HepG2 (cell line): ENCODE results near the gene ATG16L1. TPM values are rescaled to one million over a fixed set of nuclear protein-coding genes. Genes with fewer than 3 reads are reported as not detected.

Source experiments
- ATAC-seq: fragments of 200-7000 bp; cut with Tn5 transposase; 3 replicates; pipeline ENCODE4 v1.9.1; 2020; ENCODE audit warnings: mild to moderate bottlenecking, moderate library complexity
- BruUV-seq: library from RNA; stranded (reverse); fragments of 400-500 nt; replicated peaks from 2 replicates; lab custom pipeline; 2021; lab: Mats Ljungman, UMichigan
- CTCF ChIA-PET: fragments of 300-600 bp; formaldehyde crosslinking; extraction: SDS; loops from one replicate; lab custom pipeline; 2021; ENCODE audit warnings: low total read pairs, inconsistent platforms, low intra/inter-chr PET ratio; lab: Yijun Ruan, JAX
- POLR2A ChIA-PET: fragments of 350-600 bp; sonication (Branson Sonifier 250); formaldehyde crosslinking; loops from one replicate; lab custom pipeline; 2020; ENCODE audit warnings: antibody characterized with exemption, inconsistent platforms; lab: Yijun Ruan, JAX
- DNase-seq: peaks from one replicate; pipeline ENCODE4 v3.0.0-alpha.2; 2015; ENCODE audit warnings: low spot score
- FAIRE-seq: peaks from 3 replicates; lab custom pipeline; 2011; peaks lifted over from hg19 to GRCh38; lab: Jason Lieb, UNC
- H2AFZ ChIP-seq: one replicate; pipeline ENCODE4 v1.6.1; 2011; ENCODE audit warnings: low read length, inconsistent platforms
- H3K27ac ChIP-seq: fragments of 300-600 bp; 3 replicates; pipeline ENCODE4 v1.8.0; 2011; ENCODE audit warnings: mixed run types, mild to moderate bottlenecking, mixed read lengths, low read length, inconsistent platforms; ENCODE audit not compliant: insufficient read depth; ENCODE audit errors: extremely low read length
- H3K27me3 ChIP-seq, 2 experiments: fragments of 200-600 bp in 1 of 2; 2 replicates in 1 of 2; 3 replicates in 1 of 2; pipeline versions ENCODE4 v1.6.0 to v1.8.0; 2011; ENCODE audit warnings: low read length in 2 of 2, mild to moderate bottlenecking in 2 of 2, moderate library complexity in 2 of 2, inconsistent platforms in 1 of 2; ENCODE audit not compliant: insufficient read depth in 2 of 2, control insufficient read depth in 1 of 2
- H3K36me3 ChIP-seq, 2 experiments: fragments of 200-600 bp in 1 of 2; replicated peaks in 1 of 2; 2 replicates in 1 of 2; 3 replicates in 1 of 2; pipeline versions ENCODE4 v1.5.1 to v1.8.0; 2011; ENCODE audit warnings: low read length in 2 of 2, inconsistent platforms in 1 of 2; ENCODE audit not compliant: insufficient read depth in 2 of 2, control insufficient read depth in 1 of 2
- H3K4me1 ChIP-seq: 2 replicates; pipeline ENCODE4 v1.5.1; 2012; ENCODE audit warnings: low read length, inconsistent platforms; ENCODE audit not compliant: insufficient read depth
- H3K4me2 ChIP-seq: 2 replicates; pipeline ENCODE4 v1.6.0; 2011; ENCODE audit warnings: low read depth, low read length, inconsistent platforms
- H3K4me3 ChIP-seq, 3 experiments: fragments of 200-600 bp in 1 of 3; sonication (generic), shearing (Covaris generic) in 1 of 3; replicated peaks in 1 of 3; 2 replicates each; pipeline ENCODE4 v1.5.1; 2011 to 2016; ENCODE audit warnings: low read length in 3 of 3, inconsistent platforms in 2 of 3, low read depth in 2 of 3, mild to moderate bottlenecking in 2 of 3, control low read depth in 1 of 3, mixed read lengths in 1 of 3; ENCODE audit not compliant: insufficient read depth in 1 of 3
- H3K79me2 ChIP-seq: one replicate; pipeline ENCODE4 v1.6.1; 2011; ENCODE audit warnings: low read length, inconsistent platforms; ENCODE audit not compliant: insufficient read depth
- H3K9ac ChIP-seq: 2 replicates; pipeline ENCODE4 v1.6.0; 2011; ENCODE audit warnings: mild to moderate bottlenecking, low read depth, low read length, inconsistent platforms; ENCODE audit not compliant: insufficient read depth
- H3K9me3 ChIP-seq: 2 replicates; pipeline ENCODE4 v1.5.1; 2012; ENCODE audit warnings: mild to moderate bottlenecking, low read length
- H4K20me1 ChIP-seq: 2 replicates; pipeline ENCODE4 v1.6.0; 2011; ENCODE audit warnings: inconsistent platforms, mild to moderate bottlenecking, low read length, moderate library complexity; ENCODE audit not compliant: insufficient read depth
- ARNT2 ChIP-seq: sonication (generic); formaldehyde crosslinking; IDR thresholded peaks from 2 replicates; pipeline ENCODE4 v1.8.0; 2022; ENCODE audit warnings: mild to moderate bottlenecking, low read depth, missing genetic modification reagents, moderate library complexity
- DNMT3B ChIP-seq: conservative IDR thresholded peaks from 2 replicates; pipeline ENCODE4 v1.6.1; 2016; ENCODE audit warnings: missing biosample characterization, control low read depth
- FOSL1 ChIP-seq: sonication (generic); formaldehyde crosslinking; IDR thresholded peaks from 2 replicates; pipeline ENCODE4 v1.9.0; 2021; ENCODE audit warnings: missing genetic modification reagents, borderline replicate concordance
- FOXO1 ChIP-seq: sonication (generic); formaldehyde crosslinking; IDR thresholded peaks from 2 replicates; pipeline ENCODE4 v1.4.0; 2020; ENCODE audit warnings: missing genetic modification reagents
- GFI1 ChIP-seq: sonication (generic); formaldehyde crosslinking; IDR thresholded peaks from 2 replicates; pipeline ENCODE4 v1.5.0; 2020; ENCODE audit warnings: missing genetic modification reagents, mild to moderate bottlenecking, borderline replicate concordance
- HNF1B ChIP-seq: sonication (generic); formaldehyde crosslinking; IDR thresholded peaks from 2 replicates; pipeline ENCODE4 v1.5.1; 2020; ENCODE audit warnings: mild to moderate bottlenecking, moderate library complexity, missing genetic modification reagents
- JUN ChIP-seq: sonication (generic); formaldehyde crosslinking; IDR thresholded peaks from 2 replicates; pipeline ENCODE4 v1.4.0; 2020; ENCODE audit warnings: mild to moderate bottlenecking, missing genetic modification reagents
- KMT2B ChIP-seq: IDR thresholded peaks from 2 replicates; pipeline ENCODE4 v1.6.1; 2016; ENCODE audit warnings: missing genetic modification reagents, missing compliant biosample characterization
- NFIC ChIP-seq: IDR thresholded peaks from 2 replicates; pipeline ENCODE4 v1.6.1; 2012; ENCODE audit warnings: mild to moderate bottlenecking, low read length, inconsistent platforms
- TEAD3 ChIP-seq: optimal IDR thresholded peaks from 2 replicates; pipeline ENCODE3; 2016; ENCODE audit warnings: borderline replicate concordance
- YY1 ChIP-seq: IDR thresholded peaks from 2 replicates; pipeline ENCODE4 v1.6.1; 2011; ENCODE audit warnings: low read length, low read depth, moderate library complexity, mild to moderate bottlenecking; ENCODE audit not compliant: insufficient read depth, insufficient replicate concordance
- ZNF335 ChIP-seq: sonication (generic); formaldehyde crosslinking; IDR thresholded peaks from 2 replicates; pipeline ENCODE4 v1.4.0; 2020; ENCODE audit warnings: missing genetic modification reagents
- ZNF468 ChIP-seq: sonication (generic); formaldehyde crosslinking; IDR thresholded peaks from 2 replicates; pipeline ENCODE4 v1.8.0; 2022; ENCODE audit warnings: mild to moderate bottlenecking, moderate library complexity, missing genetic modification reagents
- ZSCAN29 ChIP-seq: sonication (generic); formaldehyde crosslinking; conservative IDR thresholded peaks from 2 replicates; pipeline ENCODE4 v1.4.0; 2020; ENCODE audit warnings: mild to moderate bottlenecking, missing genetic modification reagents
- WGBS: methylation state at CpG from one replicate; pipeline ENCODE4 v1.1.6; 2017; ENCODE audit warnings: low lambda C conversion rate; 5-methylcytosine and 5-hydroxymethylcytosine counted together
- in situ Hi-C: cut with HindIII; loops from 2 replicates; pipeline ENCODE4 v1.10.0; 2017; ENCODE audit warnings: low pct_unique_long_range_greater_than_20kb; ENCODE audit not compliant: extremely low pct_ligation_motif_present
- intact Hi-C: fragments of 100-400 bp; cut with micrococcal nuclease; formaldehyde crosslinking; loops from one replicate; pipeline ENCODE4 v1.10.0; 2022; ENCODE audit not compliant: unreplicated experiment
- polyA plus RNA-seq, 8 experiments: library from polyadenylated mRNA; depleted of rRNA in 3 of 8; stranded (reverse) in 7 of 8; unstranded in 1 of 8; fragments of >200 nt; fragmentation: Illumina TruSeq in 4 of 8; extraction: Trizol in 4 of 8; gene quantifications; 2 replicates each; pipeline versions ENCODE4 v1.2.1 to v1.2.3, GENCODE V29; 2011 to 2016; ENCODE audit warnings: low read depth in 4 of 8, missing spikeins in 1 of 8, mixed read lengths in 1 of 8; ENCODE audit not compliant: insufficient read depth in 1 of 8
- total RNA-seq, 5 experiments: library from RNA; depleted of rRNA; stranded (reverse); fragments of >200 nt; fragmentation: Illumina TruSeq; extraction: Trizol; gene quantifications; 2 replicates each; pipeline ENCODE4 v1.2.3, GENCODE V29; 2016; ENCODE audit warnings: low read depth in 1 of 5
- TF ChIP-seq, protein P1 (sequence below): sonication (generic); formaldehyde crosslinking; IDR thresholded peaks from 2 replicates; pipeline ENCODE4 v1.4.0; 2020; ENCODE audit warnings: mild to moderate bottlenecking, low read depth, missing genetic modification reagents
- TF ChIP-seq, protein P2 (sequence below): sonication (generic); formaldehyde crosslinking; IDR thresholded peaks from 2 replicates; pipeline ENCODE4 v1.4.0; 2020; ENCODE audit warnings: missing genetic modification reagents
- TF ChIP-seq, protein P3 (sequence below): sonication (generic); formaldehyde crosslinking; IDR thresholded peaks from 2 replicates; pipeline ENCODE4 v1.8.0; 2022; ENCODE audit warnings: mild to moderate bottlenecking, missing genetic modification reagents; ENCODE audit not compliant: insufficient replicate concordance

ATG16L1 gene
- total and polyA plus RNA-seq, 2 of the 13 experiments (the other 11 are each of a cell fraction or from before 2014, with no cell fraction given), result 26.0 to 51.7 TPM

DNA sequence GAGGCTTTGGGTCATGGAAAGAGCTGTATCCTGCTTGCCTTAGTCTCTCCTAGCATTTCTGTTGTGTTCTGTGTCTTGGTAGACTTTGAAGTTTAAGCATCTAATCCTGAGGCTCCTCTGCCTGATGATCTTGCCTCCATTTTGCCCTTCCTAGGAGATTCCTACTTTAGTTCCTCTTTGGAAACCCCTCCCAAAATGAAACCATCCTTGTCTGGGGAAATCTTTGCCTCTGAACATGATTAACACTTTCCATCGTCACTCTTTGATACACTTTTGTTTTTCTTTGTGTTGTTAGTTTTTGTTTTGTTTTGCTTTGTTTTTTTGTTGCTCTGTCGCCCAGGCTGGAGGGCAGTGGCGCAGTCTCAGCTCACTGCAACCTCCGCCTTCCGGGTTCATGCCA is 9.2 kb downstream of the ATG16L1 start:
- H3K4me1 ChIP-seq, result peaks cover 2% of the 10 kb centered on the region; the same call in 1 of the 2 replicates
- H3K36me3 ChIP-seq, result peaks cover 54 to 93% of the 10 kb centered on the region in 2 experiments
- 98% methylated on average over 5 of the region's 5 CpGs for WGBS
- H3K9me3 ChIP-seq, result no peaks in the 10 kb centered on the region
- TF ChIP-seq, protein P1, sequence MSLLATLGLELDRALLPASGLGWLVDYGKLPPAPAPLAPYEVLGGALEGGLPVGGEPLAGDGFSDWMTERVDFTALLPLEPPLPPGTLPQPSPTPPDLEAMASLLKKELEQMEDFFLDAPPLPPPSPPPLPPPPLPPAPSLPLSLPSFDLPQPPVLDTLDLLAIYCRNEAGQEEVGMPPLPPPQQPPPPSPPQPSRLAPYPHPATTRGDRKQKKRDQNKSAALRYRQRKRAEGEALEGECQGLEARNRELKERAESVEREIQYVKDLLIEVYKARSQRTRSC (CRISPR knock-in tag), result no peak
- TF ChIP-seq HNF1B (CRISPR knock-in tag) (no peak), FOXO1 (CRISPR knock-in tag) (no peak), TEAD3 (CRISPR knock-in tag) (no peak), KMT2B (CRISPR knock-in tag) (no peak), NFIC (no peak), YY1 (no peak), FOSL1 (CRISPR knock-in tag) (no peak), ARNT2 (CRISPR knock-in tag) (no peak), JUN (no peak), DNMT3B (no peak), ZSCAN29 (CRISPR knock-in tag) (no peak), ZNF335 (CRISPR knock-in tag) (no peak), GFI1 (no peak), ZNF468 (CRISPR knock-in tag) (no peak)
- TF ChIP-seq, protein P2, sequence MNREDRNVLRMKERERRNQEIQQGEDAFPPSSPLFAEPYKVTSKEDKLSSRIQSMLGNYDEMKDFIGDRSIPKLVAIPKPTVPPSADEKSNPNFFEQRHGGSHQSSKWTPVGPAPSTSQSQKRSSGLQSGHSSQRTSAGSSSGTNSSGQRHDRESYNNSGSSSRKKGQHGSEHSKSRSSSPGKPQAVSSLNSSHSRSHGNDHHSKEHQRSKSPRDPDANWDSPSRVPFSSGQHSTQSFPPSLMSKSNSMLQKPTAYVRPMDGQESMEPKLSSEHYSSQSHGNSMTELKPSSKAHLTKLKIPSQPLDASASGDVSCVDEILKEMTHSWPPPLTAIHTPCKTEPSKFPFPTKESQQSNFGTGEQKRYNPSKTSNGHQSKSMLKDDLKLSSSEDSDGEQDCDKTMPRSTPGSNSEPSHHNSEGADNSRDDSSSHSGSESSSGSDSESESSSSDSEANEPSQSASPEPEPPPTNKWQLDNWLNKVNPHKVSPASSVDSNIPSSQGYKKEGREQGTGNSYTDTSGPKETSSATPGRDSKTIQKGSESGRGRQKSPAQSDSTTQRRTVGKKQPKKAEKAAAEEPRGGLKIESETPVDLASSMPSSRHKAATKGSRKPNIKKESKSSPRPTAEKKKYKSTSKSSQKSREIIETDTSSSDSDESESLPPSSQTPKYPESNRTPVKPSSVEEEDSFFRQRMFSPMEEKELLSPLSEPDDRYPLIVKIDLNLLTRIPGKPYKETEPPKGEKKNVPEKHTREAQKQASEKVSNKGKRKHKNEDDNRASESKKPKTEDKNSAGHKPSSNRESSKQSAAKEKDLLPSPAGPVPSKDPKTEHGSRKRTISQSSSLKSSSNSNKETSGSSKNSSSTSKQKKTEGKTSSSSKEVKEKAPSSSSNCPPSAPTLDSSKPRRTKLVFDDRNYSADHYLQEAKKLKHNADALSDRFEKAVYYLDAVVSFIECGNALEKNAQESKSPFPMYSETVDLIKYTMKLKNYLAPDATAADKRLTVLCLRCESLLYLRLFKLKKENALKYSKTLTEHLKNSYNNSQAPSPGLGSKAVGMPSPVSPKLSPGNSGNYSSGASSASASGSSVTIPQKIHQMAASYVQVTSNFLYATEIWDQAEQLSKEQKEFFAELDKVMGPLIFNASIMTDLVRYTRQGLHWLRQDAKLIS (CRISPR knock-in tag), result no peak
- TF ChIP-seq, protein P3, sequence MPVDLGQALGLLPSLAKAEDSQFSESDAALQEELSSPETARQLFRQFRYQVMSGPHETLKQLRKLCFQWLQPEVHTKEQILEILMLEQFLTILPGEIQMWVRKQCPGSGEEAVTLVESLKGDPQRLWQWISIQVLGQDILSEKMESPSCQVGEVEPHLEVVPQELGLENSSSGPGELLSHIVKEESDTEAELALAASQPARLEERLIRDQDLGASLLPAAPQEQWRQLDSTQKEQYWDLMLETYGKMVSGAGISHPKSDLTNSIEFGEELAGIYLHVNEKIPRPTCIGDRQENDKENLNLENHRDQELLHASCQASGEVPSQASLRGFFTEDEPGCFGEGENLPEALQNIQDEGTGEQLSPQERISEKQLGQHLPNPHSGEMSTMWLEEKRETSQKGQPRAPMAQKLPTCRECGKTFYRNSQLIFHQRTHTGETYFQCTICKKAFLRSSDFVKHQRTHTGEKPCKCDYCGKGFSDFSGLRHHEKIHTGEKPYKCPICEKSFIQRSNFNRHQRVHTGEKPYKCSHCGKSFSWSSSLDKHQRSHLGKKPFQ, result no peak
- H3K79me2 ChIP-seq, result peaks cover 17% of the 10 kb centered on the region
- no peak overlapping the region for H3K9ac ChIP-seq
- BruUV-seq, result no TSS peak
- CTCF ChIA-PET, result no interaction called here
- no peaks in the 10 kb centered on the region for H4K20me1 ChIP-seq
- intact Hi-C loops, result no loop called here
- POLR2A ChIA-PET, result no interaction called here
- H3K4me2 ChIP-seq, result no peak overlapping the region
- in situ Hi-C loops, result no loop called here
- H3K27me3 ChIP-seq, result no peaks in the 10 kb centered on the region
- DNase-seq, result no peak
- H3K4me3 ChIP-seq, result no peak overlapping the region
- FAIRE-seq, result no peak
- ATAC-seq, result no peak
- no peak overlapping the region for H3K27ac ChIP-seq
- H2AFZ ChIP-seq, result no peak overlapping the region
